HEK293T (cell line): ENCODE results near the gene PIGBOS1.
"Not testable (repeated sequence)": the region's sequence is repeated elsewhere in the genome, so short reads cannot be mapped to it uniquely, and the experiment has no call there.

Experiments
- CTCF ChIA-PET: fragments of 350-600 bp; formaldehyde crosslinking; extraction: SDS; loops from one replicate; lab custom pipeline; 2021; ENCODE audit warnings: antibody characterized with exemption, inconsistent platforms; lab: Yijun Ruan, JAX
- POLR2A ChIA-PET: fragments of 350-600 bp; formaldehyde crosslinking; extraction: SDS; loops from one replicate; lab custom pipeline; 2020; ENCODE audit warnings: antibody characterized with exemption, inconsistent platforms; lab: Yijun Ruan, JAX
- DNase-seq: peaks from one replicate; pipeline ENCODE4 v3.0.0; 2012; ENCODE audit warnings: mixed read lengths; ENCODE audit errors: extremely low spot score
- ARNT ChIP-seq: fragments of 450-650 bp; IDR thresholded peaks from 2 replicates; pipeline ENCODE4 v1.6.1; 2017; ENCODE audit warnings: mild to moderate bottlenecking
- BHLHE40 ChIP-seq: fragments of 450-650 bp; IDR thresholded peaks from 2 replicates; pipeline ENCODE4 v1.6.1; 2016; ENCODE audit warnings: mild to moderate bottlenecking, moderate library complexity, borderline replicate concordance
- CTBP1 ChIP-seq: fragments of 450-650 bp; IDR thresholded peaks from 2 replicates; pipeline ENCODE4 v1.6.1; 2016; ENCODE audit warnings: borderline replicate concordance
- ELF4 ChIP-seq: fragments of 450-650 bp; IDR thresholded peaks from 2 replicates; pipeline ENCODE4 v1.6.1; 2017; ENCODE audit warnings: antibody characterized with exemption
- FOXA1 ChIP-seq: fragments of 450-650 bp; IDR thresholded peaks from 2 replicates; pipeline ENCODE4 v1.6.1; 2016; ENCODE audit warnings: mild to moderate bottlenecking
- FOXK2 ChIP-seq: fragments of 450-650 bp; IDR thresholded peaks from 2 replicates; pipeline ENCODE4 v1.6.1; 2016; ENCODE audit warnings: mild to moderate bottlenecking
- FOXM1 ChIP-seq: fragments of 450-650 bp; IDR thresholded peaks from 2 replicates; pipeline ENCODE4 v1.6.1; 2017; ENCODE audit warnings: mild to moderate bottlenecking, borderline replicate concordance
- HDGF ChIP-seq: fragments of 450-650 bp; IDR thresholded peaks from 2 replicates; pipeline ENCODE4 v1.6.1; 2017; ENCODE audit warnings: antibody characterized with exemption, borderline replicate concordance
- L3MBTL2 ChIP-seq: fragments of 450-650 bp; conservative IDR thresholded peaks from 2 replicates; pipeline ENCODE4 v1.6.1; 2016; ENCODE audit warnings: mild to moderate bottlenecking
- LEF1 ChIP-seq: fragments of 450-650 bp; IDR thresholded peaks from 2 replicates; pipeline ENCODE4 v1.6.1; 2017; ENCODE audit warnings: mild to moderate bottlenecking, borderline replicate concordance
- NFRKB ChIP-seq: fragments of 450-650 bp; IDR thresholded peaks from 2 replicates; pipeline ENCODE4 v1.6.1; 2016; ENCODE audit warnings: mild to moderate bottlenecking, moderate library complexity
- SP1 ChIP-seq: fragments of 450-650 bp; IDR thresholded peaks from 2 replicates; pipeline ENCODE4 v1.6.1; 2017
- SUZ12 ChIP-seq: fragments of 450-650 bp; IDR thresholded peaks from 2 replicates; pipeline ENCODE4 v1.6.1; 2016; ENCODE audit warnings: mild to moderate bottlenecking
- TARDBP ChIP-seq: fragments of 450-650 bp; IDR thresholded peaks from 2 replicates; pipeline ENCODE4 v1.6.1; 2016
- ZNF384 ChIP-seq: fragments of 450-650 bp; IDR thresholded peaks from 2 replicates; pipeline ENCODE4 v1.6.1; 2016
- TF ChIP-seq, protein P1 (sequence below): fragments of 450-650 bp; IDR thresholded peaks from 2 replicates; pipeline ENCODE4 v1.6.1; 2016

PIGBOS1 gene

DNA sequence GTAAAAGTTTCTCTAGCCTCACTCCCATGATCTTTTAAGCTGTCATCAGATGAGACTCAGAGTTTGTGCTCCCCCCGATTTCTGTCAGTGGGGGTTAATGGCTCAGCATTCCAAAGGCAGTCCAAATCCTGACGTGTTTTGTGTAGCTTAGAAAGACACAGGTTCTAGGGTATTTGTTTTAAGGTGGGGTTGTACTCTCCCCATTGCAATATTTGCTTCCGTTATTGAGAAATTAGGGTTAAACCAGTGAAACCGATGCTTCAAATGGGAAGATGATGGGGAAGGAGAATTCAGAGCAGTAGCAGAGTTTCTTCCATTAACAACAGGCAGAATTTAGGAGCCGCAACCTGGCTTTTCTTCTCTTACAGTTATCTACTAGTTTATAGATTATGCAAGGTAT is 3.5 kb upstream of the PIGBOS1 start:
- ChIA-PET CTCF (no interaction called here), POLR2A (no interaction called here)
- TF ChIP-seq FOXA1: no peak
- TF ChIP-seq CTBP1: no peak
- TF ChIP-seq LEF1: no peak
- TF ChIP-seq SP1: no peak
- TF ChIP-seq NFRKB: no peak
- no peak for TF ChIP-seq ARNT
- TF ChIP-seq, protein P1, sequence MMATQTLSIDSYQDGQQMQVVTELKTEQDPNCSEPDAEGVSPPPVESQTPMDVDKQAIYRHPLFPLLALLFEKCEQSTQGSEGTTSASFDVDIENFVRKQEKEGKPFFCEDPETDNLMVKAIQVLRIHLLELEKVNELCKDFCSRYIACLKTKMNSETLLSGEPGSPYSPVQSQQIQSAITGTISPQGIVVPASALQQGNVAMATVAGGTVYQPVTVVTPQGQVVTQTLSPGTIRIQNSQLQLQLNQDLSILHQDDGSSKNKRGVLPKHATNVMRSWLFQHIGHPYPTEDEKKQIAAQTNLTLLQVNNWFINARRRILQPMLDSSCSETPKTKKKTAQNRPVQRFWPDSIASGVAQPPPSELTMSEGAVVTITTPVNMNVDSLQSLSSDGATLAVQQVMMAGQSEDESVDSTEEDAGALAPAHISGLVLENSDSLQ: no peak
- TF ChIP-seq FOXM1: no peak
- no peak for TF ChIP-seq ZNF384
- TF ChIP-seq TARDBP: no peak
- no peak for TF ChIP-seq BHLHE40
- TF ChIP-seq SUZ12: no peak
- no peak for TF ChIP-seq FOXK2
- TF ChIP-seq L3MBTL2: no peak
- no peak for TF ChIP-seq ELF4
- no peak for TF ChIP-seq HDGF
- DNase-seq: no peak

GRCh38 chr15:55320963-55321362 is 2.0 kb upstream of the PIGBOS1 start:
- no peak for DNase-seq
- CTCF ChIA-PET: no interaction called here
- POLR2A ChIA-PET: no interaction called here
- TF ChIP-seq L3MBTL2: no peak
- TF ChIP-seq BHLHE40: no peak
- TF ChIP-seq NFRKB: no peak
- no peak for TF ChIP-seq CTBP1
- no peak for TF ChIP-seq FOXK2
- no peak for TF ChIP-seq ARNT
- TF ChIP-seq ZNF384: no peak
- no peak for TF ChIP-seq SUZ12
- TF ChIP-seq FOXA1: no peak
- no peak for TF ChIP-seq LEF1
- no peak for TF ChIP-seq SP1
- no peak for TF ChIP-seq FOXM1
- TF ChIP-seq HDGF: no peak
- TF ChIP-seq, protein P1: no peak
- TF ChIP-seq TARDBP: no peak

DNA sequence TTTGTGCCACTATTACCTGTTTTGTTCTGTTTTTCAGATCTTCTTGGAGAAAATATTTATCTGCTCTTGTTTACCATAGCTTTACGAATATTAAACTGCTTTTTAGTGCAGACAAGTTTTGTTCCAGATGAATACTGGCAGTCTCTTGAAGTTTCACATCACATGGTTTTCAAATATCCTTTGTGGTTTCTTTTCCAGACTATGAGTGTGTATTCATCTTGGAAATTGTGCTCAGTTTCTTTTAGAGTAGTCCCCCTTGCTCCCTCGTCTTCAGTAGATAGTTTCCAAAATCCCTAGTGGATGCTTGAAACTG is 1.3 kb upstream of the PIGBOS1 start:
- ChIA-PET CTCF (no interaction called here), POLR2A (no interaction called here)
- no peak for DNase-seq
- TF ChIP-seq TARDBP (no peak), FOXA1 (no peak), FOXM1 (no peak), BHLHE40 (no peak), NFRKB (no peak), ARNT (no peak), ELF4 (no peak), FOXK2 (no peak), ZNF384 (no peak), SUZ12 (no peak), HDGF (no peak), LEF1 (no peak)
- TF ChIP-seq, protein P1: no peak

DNA sequence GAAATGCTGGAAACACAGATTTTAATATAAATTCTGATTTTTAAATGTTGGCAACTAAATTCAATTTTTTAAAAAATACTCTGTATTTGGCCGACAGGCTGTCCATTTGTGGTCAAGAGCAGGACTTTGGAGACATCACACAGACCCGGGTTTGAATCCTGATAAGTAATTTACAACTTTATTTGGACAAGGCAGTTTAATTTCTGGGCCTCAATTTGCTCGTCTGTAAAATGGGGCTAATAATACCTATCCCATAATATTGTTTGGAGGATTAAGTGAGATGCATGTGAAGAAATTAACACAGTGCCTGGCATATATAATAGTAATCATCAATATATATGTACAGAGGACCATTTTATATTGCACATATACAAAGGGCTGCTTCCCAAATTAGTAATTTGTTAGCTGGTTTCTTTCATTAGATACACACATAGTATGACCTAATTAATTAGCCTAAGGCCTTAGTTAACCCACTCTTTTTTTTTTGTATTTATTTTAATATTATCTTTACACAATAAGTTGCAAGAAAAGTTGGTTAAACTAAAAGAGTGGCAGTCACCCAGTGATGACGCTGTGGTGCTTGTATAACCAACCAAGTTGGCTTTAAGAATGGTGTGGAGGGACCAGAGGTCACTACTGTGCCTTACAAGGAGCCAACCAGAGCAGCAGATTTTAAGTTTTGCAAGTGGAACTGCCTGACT is 764 bp upstream of the PIGBOS1 start:
- POLR2A ChIA-PET: interaction anchor here (0.6 to 1.4 kb wide), 9 partner anchors 8 to 114 kb away, joined by 3 to 15 read pairs (median 4); partner anchors contain the start of genes CCPG1 and PIERCE2
- TF ChIP-seq ELF4: no peak
- no peak for TF ChIP-seq NFRKB
- no peak for TF ChIP-seq ZNF384
- no peak for TF ChIP-seq SP1
- TF ChIP-seq FOXA1: no peak
- TF ChIP-seq LEF1: no peak
- TF ChIP-seq HDGF: no peak
- TF ChIP-seq ARNT: no peak
- TF ChIP-seq TARDBP: no peak
- no peak for TF ChIP-seq BHLHE40
- TF ChIP-seq, protein P1: no peak
- no peak for TF ChIP-seq FOXM1
- TF ChIP-seq SUZ12: no peak
- no peak for TF ChIP-seq FOXK2
- CTCF ChIA-PET: interaction anchor here (0.5 to 1.3 kb wide), 2 partner anchors 120 to 674 kb away, joined by 3 to 14 read pairs; no protein-coding TSS in a partner anchor
- no peak for DNase-seq

DNA sequence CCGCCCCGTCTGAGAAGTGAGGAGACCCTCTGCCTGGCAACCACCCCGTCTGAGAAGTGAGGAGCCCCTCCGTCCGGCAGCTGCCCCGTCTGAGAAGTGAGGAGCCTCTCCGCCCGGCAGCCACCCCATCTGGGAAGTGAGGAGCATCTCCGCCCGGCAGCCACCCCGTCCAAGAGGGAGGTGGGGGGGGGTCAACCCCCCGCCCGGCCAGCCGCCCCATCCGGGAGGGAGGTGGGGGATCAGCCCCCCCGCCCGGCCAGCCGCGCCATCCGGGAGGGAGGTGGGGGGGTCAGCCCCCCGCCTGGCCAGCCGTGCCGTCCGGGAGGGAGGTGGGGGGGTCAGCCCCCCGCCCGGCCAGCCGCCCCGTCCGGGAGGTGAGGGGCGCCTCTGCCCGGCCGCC is 16.1 kb downstream of the PIGBOS1 start:
- DNase-seq, POLR2A ChIA-PET, CTCF ChIA-PET: not testable (repeated sequence)
